Activated T-helper 17 cell treated with anti-CD3 and anti-CD28 coated beads, Interleukin-2, amount 50 U/mL, for 72 hours (primary cell): ENCODE data around the gene MRRF. TPM values are rescaled to one million over a fixed set of nuclear protein-coding genes. Genes with fewer than 3 reads are reported as not detected.

Experiments used
- ATAC-seq: fragments of 150-1000 bp; cut with Tn5 transposase; replicated peaks from 2 replicates; pipeline ENCODE4 v1.10.0; 2021; ENCODE audit warnings: mild to moderate bottlenecking, moderate library complexity
- H3K27ac Mint-ChIP-seq: one replicate; pipeline ENCODE4 v1.8.0; 2022; ENCODE audit warnings: mixed read lengths
- H3K27me3 Mint-ChIP-seq: one replicate; pipeline ENCODE4 v1.8.0; 2022; ENCODE audit warnings: mixed read lengths
- H3K36me3 Mint-ChIP-seq: one replicate; pipeline ENCODE4 v1.8.0; 2022; ENCODE audit warnings: low read depth, mild to moderate bottlenecking, mixed read lengths
- H3K4me1 Mint-ChIP-seq: one replicate; pipeline ENCODE4 v1.8.0; 2022; ENCODE audit warnings: mixed read lengths
- H3K4me3 Mint-ChIP-seq: one replicate; pipeline ENCODE4 v1.8.0; 2022; ENCODE audit warnings: mild to moderate bottlenecking, mixed read lengths
- H3K9me3 Mint-ChIP-seq: one replicate; pipeline ENCODE4 v1.8.0; 2022; ENCODE audit warnings: mixed read lengths
- total RNA-seq, 2 donors: library from RNA; stranded (reverse); gene quantifications; one replicate each; pipeline ENCODE4 v1.2.3, GENCODE V29; 2022

MRRF gene
- total RNA-seq, 2 donors from 2014 or later: 42.7 to 51.3 TPM

GRCh38 chr9:122339579-122339978, 74.9 kb downstream of the MRRF start:
- H3K4me3 Mint-ChIP-seq: no peak overlapping the region
- H3K27me3 Mint-ChIP-seq: peaks cover 6% of the 10 kb centered on the region
- ATAC-seq: no peak
- H3K27ac Mint-ChIP-seq: peak overlapping the region; percentile 10
- no peaks in the 10 kb centered on the region for H3K4me1 Mint-ChIP-seq
- H3K36me3 Mint-ChIP-seq: no peaks in the 10 kb centered on the region
- no peaks in the 10 kb centered on the region for H3K9me3 Mint-ChIP-seq

- H3K27ac Mint-ChIP-seq: peak overlapping the region; percentile 10
- H3K9me3 Mint-ChIP-seq: no peaks in the 10 kb centered on the region
- peaks cover 12% of the 10 kb centered on the region for H3K27me3 Mint-ChIP-seq
- no peaks in the 10 kb centered on the region for H3K4me1 Mint-ChIP-seq
- no peaks in the 10 kb centered on the region for H3K36me3 Mint-ChIP-seq
- no peak for ATAC-seq
- no peak overlapping the region for H3K4me3 Mint-ChIP-seq
These were observed 75.5 kb downstream of the MRRF start for GRCh38 chr9:122340161-122340560.

- Mint-ChIP-seq H3K9me3 (no peaks in the 10 kb centered on the region), H3K27ac (no peak overlapping the region), H3K27me3 (peaks cover 24% of the 10 kb centered on the region), H3K4me3 (no peak overlapping the region), H3K4me1 (no peaks in the 10 kb centered on the region), H3K36me3 (no peaks in the 10 kb centered on the region)
- no peak for ATAC-seq
These were observed 77.8 kb downstream of the MRRF start for GRCh38 chr9:122342323-122343050.

GRCh38 chr9:122346478-122347347, 82.0 kb downstream of the MRRF start:
- Mint-ChIP-seq H3K4me1 (no peaks in the 10 kb centered on the region), H3K4me3 (peak overlapping the region; percentile 61), H3K36me3 (no peaks in the 10 kb centered on the region), H3K27ac (no peak overlapping the region), H3K9me3 (no peaks in the 10 kb centered on the region), H3K27me3 (peaks cover 43% of the 10 kb centered on the region)
- peak; percentile 23 for ATAC-seq

GRCh38 chr9:122347348-122348287, 82.9 kb downstream of the MRRF start:
- no peaks in the 10 kb centered on the region for H3K36me3 Mint-ChIP-seq
- peak; percentile 14 for ATAC-seq
- H3K4me1 Mint-ChIP-seq: no peaks in the 10 kb centered on the region
- no peaks in the 10 kb centered on the region for H3K9me3 Mint-ChIP-seq
- peaks cover 43% of the 10 kb centered on the region for H3K27me3 Mint-ChIP-seq
- no peak overlapping the region for H3K27ac Mint-ChIP-seq
- H3K4me3 Mint-ChIP-seq: peak overlapping the region; percentile 61

GRCh38 chr9:122348288-122348777, 83.7 kb downstream of the MRRF start:
- Mint-ChIP-seq H3K4me3 (no peak overlapping the region), H3K9me3 (no peaks in the 10 kb centered on the region), H3K27me3 (peaks cover 43% of the 10 kb centered on the region), H3K27ac (no peak overlapping the region), H3K36me3 (no peaks in the 10 kb centered on the region), H3K4me1 (no peaks in the 10 kb centered on the region)
- no peak for ATAC-seq

GRCh38 chr9:122348791-122349190, 84.1 kb downstream of the MRRF start:
- peaks cover 41% of the 10 kb centered on the region for H3K27me3 Mint-ChIP-seq
- no peaks in the 10 kb centered on the region for H3K36me3 Mint-ChIP-seq
- H3K27ac Mint-ChIP-seq: no peak overlapping the region
- no peaks in the 10 kb centered on the region for H3K9me3 Mint-ChIP-seq
- no peak for ATAC-seq
- H3K4me3 Mint-ChIP-seq: no peak overlapping the region
- H3K4me1 Mint-ChIP-seq: no peaks in the 10 kb centered on the region

- peaks cover 37% of the 10 kb centered on the region for H3K27me3 Mint-ChIP-seq
- no peak overlapping the region for H3K27ac Mint-ChIP-seq
- no peaks in the 10 kb centered on the region for H3K9me3 Mint-ChIP-seq
- no peak for ATAC-seq
- H3K4me3 Mint-ChIP-seq: no peak overlapping the region
- H3K4me1 Mint-ChIP-seq: no peaks in the 10 kb centered on the region
- no peaks in the 10 kb centered on the region for H3K36me3 Mint-ChIP-seq
These were observed 84.5 kb downstream of the MRRF start for GRCh38 chr9:122349201-122349600.

- Mint-ChIP-seq H3K9me3 (no peaks in the 10 kb centered on the region), H3K4me1 (no peaks in the 10 kb centered on the region), H3K4me3 (no peak overlapping the region), H3K27me3 (peaks cover 28% of the 10 kb centered on the region), H3K36me3 (no peaks in the 10 kb centered on the region), H3K27ac (no peak overlapping the region)
- peak; percentile 94 for ATAC-seq
These were observed 86.1 kb downstream of the MRRF start for GRCh38 chr9:122350577-122351355.

- peaks cover 19% of the 10 kb centered on the region for H3K27me3 Mint-ChIP-seq
- no peaks in the 10 kb centered on the region for H3K36me3 Mint-ChIP-seq
- no peaks in the 10 kb centered on the region for H3K4me1 Mint-ChIP-seq
- H3K9me3 Mint-ChIP-seq: peaks cover 6% of the 10 kb centered on the region
- H3K27ac Mint-ChIP-seq: no peak overlapping the region
- no peak overlapping the region for H3K4me3 Mint-ChIP-seq
- ATAC-seq: no peak
These were observed 90.0 kb downstream of the MRRF start for GRCh38 chr9:122354536-122355199.

- no peak for ATAC-seq
- peaks cover 16% of the 10 kb centered on the region for H3K27me3 Mint-ChIP-seq
- H3K27ac Mint-ChIP-seq: no peak overlapping the region
- H3K4me1 Mint-ChIP-seq: no peaks in the 10 kb centered on the region
- H3K9me3 Mint-ChIP-seq: peaks cover 6% of the 10 kb centered on the region
- H3K36me3 Mint-ChIP-seq: no peaks in the 10 kb centered on the region
- no peak overlapping the region for H3K4me3 Mint-ChIP-seq
These were observed 90.7 kb downstream of the MRRF start for GRCh38 chr9:122355336-122355875.

- no peak overlapping the region for H3K4me3 Mint-ChIP-seq
- no peaks in the 10 kb centered on the region for H3K4me1 Mint-ChIP-seq
- no peak overlapping the region for H3K27ac Mint-ChIP-seq
- H3K9me3 Mint-ChIP-seq: peaks cover 6% of the 10 kb centered on the region
- no peaks in the 10 kb centered on the region for H3K36me3 Mint-ChIP-seq
- peaks cover 10% of the 10 kb centered on the region for H3K27me3 Mint-ChIP-seq
- no peak for ATAC-seq
These were observed 91.9 kb downstream of the MRRF start for GRCh38 chr9:122356627-122357026.

GRCh38 chr9:122360891-122361290, 96.2 kb downstream of the MRRF start:
- H3K4me1 Mint-ChIP-seq: no peaks in the 10 kb centered on the region
- peaks cover 10% of the 10 kb centered on the region for H3K27me3 Mint-ChIP-seq
- peak; percentile 67 for ATAC-seq
- H3K9me3 Mint-ChIP-seq: peaks cover 6% of the 10 kb centered on the region
- no peak overlapping the region for H3K27ac Mint-ChIP-seq
- H3K4me3 Mint-ChIP-seq: no peak overlapping the region
- H3K36me3 Mint-ChIP-seq: no peaks in the 10 kb centered on the region
